HG02840 (cell line): ENCODE data around the gene PPP1R7.

Experiments
- ATAC-seq: cut with Tn5 transposase; IDR thresholded peaks from one replicate; pipeline ENCODE4 v1.9.1; 2021; ENCODE audit warnings: mild to moderate bottlenecking, moderate library complexity, moderate number of reproducible peaks; ENCODE audit not compliant: unreplicated experiment, low FRiP score

The PPP1R7 gene

GRCh38 chr2:241118737-241119505 lies 31.3 kb upstream of the PPP1R7 start:
- ATAC-seq = no peak

GRCh38 chr2:241120440-241120839 lies 29.8 kb upstream of the PPP1R7 start:
- ATAC-seq = no peak

DNA sequence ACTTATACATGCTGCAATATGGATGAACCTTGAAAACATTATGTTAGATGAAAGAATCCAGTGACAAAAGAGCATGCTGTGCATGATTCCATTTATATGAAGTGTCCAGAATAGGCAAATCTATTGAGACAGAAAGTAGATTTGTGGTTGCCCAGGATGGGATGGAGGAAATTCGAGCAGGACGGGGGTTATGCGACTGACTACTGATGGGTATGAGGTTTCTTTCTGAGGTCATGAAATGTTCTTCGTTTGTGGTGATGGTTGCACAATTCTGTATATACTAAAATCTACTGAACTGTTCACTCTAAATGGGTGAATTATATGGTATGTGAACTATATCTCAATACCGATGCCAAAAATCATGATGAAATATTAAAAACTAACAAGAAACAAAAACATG lies 29.3 kb upstream of the PPP1R7 start:
- ATAC-seq = no peak

- no peak for ATAC-seq
These were observed 27.8 kb upstream of the PPP1R7 start for GRCh38 chr2:241122376-241123002.

GRCh38 chr2:241123816-241124536 lies 26.3 kb upstream of the PPP1R7 start:
- no peak for ATAC-seq

GRCh38 chr2:241125626-241126025 lies 24.6 kb upstream of the PPP1R7 start:
- no peak for ATAC-seq

- no peak for ATAC-seq
These were observed 24.1 kb upstream of the PPP1R7 start for GRCh38 chr2:241126201-241126611.

DNA sequence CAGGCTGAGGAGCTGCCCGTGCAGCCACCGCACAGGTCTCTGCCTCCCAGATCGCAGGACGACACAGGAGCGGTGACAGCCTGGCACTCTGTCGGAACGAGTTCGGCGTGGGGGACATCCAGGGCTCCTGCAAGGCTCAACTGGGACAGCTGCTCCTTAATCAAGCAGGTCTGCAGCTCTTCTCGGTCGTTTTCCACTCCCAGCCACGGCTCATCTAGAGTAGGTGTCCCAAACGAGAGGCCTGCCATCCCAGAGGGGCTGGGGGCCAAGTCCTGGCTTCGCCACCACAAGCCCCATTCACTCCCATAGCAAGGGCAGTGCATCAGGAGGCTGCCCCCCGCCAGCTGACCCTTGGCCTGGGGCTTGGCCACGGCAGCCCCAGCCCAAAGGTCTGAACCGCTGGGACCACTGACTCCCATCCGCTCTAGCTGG lies 23.5 kb upstream of the PPP1R7 start:
- ATAC-seq = no peak

GRCh38 chr2:241128266-241128665 lies 22.0 kb upstream of the PPP1R7 start:
- ATAC-seq = no peak

DNA sequence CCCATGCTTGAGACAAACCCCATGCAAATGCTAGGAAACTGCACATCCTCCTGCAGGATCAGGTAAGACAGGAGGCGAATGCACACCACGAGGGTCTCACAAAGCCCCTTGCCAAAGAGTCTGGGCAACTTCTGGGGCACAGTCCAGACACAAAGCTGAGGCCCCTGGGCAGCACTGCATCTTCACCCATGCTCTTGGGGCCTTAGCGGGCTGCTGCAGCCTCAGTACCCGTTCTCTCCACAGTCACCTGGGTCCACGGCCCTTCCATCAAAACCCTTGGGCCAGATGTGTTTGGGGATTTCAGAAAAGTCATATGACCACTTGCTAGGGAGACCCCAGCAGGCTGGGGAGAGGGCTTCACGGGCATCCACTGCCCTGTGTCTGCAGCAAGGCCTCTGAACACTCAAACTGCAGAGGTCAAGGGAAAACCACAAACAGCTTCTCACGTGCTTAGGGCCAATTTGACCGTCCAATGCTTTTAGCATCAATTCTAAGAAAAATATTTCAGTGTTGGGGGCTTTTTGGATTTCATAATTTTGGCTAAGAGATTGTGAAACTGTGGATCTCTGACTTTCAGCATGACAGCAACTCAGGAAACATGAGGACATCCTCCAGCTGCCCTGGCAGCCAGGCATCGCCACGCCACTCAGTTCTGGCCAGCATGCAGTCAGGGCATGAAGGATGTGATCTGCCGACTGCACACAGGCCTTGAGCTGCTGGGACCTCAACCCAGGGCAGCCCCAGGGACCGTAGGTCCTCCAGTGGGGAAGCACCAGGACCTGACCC lies 21.0 kb upstream of the PPP1R7 start:
- ATAC-seq = no peak

DNA sequence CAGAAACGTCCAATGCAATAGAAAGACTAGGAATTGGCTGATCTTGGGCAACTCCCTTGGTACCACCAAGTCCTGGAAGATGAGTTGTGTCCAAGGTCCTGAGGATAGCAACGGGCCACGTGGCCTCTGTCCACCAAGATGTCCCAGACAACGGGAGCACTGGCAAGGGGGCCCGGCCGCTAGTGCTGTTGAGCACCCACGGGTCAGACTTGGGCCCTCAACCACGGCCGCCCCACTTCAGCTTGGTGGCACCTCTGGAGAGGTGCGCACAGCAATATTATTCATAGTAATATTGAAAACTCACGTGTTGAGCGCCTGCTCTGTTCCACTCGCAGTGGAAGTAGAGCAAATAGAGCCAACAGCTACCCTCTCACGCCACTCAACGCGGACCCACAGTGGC lies 20.0 kb upstream of the PPP1R7 start:
- no peak for ATAC-seq

DNA sequence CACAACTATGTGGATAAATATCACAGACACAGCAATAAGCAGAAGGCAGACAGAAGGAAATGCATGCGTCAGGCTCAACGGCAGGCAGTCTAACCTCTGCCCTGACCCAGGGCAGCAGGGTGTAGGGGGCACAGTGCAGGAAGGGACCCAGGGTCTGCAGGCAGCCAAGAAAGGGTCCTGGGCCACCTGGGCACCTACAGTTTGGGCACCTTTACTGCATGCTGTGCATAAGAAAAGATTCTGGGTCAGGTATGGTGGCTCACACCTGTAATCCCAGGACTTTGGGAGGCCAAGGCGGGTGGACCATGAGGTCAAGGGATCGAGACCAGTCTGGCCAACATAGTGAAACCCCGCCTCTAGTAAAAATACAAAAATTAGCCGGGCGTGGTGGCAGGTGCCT lies 18.7 kb upstream of the PPP1R7 start:
- no peak for ATAC-seq

DNA sequence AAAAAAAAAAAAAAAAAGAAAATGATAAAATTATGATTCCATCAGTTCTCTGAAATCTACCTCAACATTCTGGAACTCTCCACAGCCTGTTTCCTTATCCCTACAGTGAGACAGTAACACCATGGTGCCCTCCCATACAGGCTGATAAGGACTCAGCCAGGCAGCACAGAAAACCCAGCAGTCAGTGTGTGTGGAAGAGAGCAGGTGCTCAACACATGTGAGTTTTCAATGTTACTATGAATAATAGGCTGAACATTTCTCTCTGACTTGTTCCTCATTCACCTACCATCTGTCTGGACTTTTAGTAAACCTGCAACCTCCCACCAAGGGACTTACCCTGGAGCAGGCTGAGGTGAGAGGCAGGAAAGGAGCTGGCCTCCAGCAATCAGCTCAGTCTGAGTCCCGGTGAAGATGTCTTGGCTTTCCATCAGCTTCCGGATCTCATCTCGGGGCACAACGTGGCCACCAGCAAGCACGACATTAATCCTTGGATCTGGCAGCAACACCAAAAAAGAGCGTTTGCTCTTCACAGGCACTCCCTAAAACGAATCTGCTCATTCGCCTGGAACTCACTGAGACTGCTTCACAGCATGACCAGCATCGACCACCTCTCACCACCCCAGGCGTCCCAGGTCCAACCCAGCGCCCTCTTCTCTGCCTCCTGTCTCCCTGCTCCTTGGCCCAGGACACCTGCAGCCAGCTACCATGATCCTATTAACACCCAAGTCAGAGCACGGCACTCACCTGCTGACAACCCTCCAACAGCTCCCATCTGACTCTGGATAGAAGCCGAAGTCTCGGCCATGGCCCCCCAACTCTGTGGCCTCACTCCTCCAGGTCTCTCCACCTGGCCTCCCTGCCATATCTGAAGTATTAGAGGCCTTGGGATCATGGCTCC lies 17.5 kb upstream of the PPP1R7 start:
- ATAC-seq = no peak

GRCh38 chr2:241133436-241133820 lies 16.8 kb upstream of the PPP1R7 start:
- ATAC-seq = no peak

DNA sequence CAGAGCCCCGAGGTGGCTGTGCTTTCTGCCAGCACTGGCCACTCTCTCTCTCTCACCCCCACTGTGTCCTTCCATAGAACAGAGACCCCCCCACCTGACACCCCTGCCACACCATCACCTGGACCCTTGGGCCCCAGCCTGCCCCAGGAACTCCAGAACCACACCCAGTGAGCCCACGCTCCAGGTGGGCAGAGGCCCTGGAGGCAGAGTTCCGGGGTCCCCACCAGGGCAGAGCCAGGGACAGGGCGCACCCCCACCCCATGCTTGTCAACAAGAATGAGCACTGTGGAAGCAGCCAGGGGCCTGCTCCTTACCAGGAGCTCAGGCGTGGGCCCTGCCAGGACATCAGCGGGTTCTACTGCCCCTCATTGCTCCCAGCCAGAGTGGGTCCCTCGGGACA lies 15.6 kb upstream of the PPP1R7 start:
- no peak for ATAC-seq

GRCh38 chr2:241135737-241136136 lies 14.5 kb upstream of the PPP1R7 start:
- ATAC-seq = no peak

- ATAC-seq = no peak
These were observed 14.1 kb upstream of the PPP1R7 start for GRCh38 chr2:241136191-241136590.

- ATAC-seq = no peak
These were observed 13.5 kb upstream of the PPP1R7 start for GRCh38 chr2:241136661-241137260.
